Skin epidermis (tissue), 12 donors: ENCODE data around the gene HDHD3.
"Not testable (repeated sequence)": the region's sequence is repeated elsewhere in the genome, so short reads cannot be mapped to it uniquely, and the experiment has no call there.

Source experiments
- H3K27ac ChIP-seq, 21 experiments: fragments of 200-600 bp; sonication (generic) in 11 of 21; one replicate each; pipeline ENCODE4 v1.5.0; 2020; ENCODE audit warnings: mild to moderate bottlenecking in 3 of 21, inconsistent platforms in 2 of 21, moderate library complexity in 2 of 21
- H3K4me3 ChIP-seq, 7 experiments: fragments of 200-600 bp; sonication (generic) in 2 of 7; one replicate each; pipeline ENCODE4 v1.5.0; 2020; ENCODE audit warnings: inconsistent platforms in 2 of 7, mild to moderate bottlenecking in 2 of 7, moderate library complexity in 1 of 7

The HDHD3 gene

DNA sequence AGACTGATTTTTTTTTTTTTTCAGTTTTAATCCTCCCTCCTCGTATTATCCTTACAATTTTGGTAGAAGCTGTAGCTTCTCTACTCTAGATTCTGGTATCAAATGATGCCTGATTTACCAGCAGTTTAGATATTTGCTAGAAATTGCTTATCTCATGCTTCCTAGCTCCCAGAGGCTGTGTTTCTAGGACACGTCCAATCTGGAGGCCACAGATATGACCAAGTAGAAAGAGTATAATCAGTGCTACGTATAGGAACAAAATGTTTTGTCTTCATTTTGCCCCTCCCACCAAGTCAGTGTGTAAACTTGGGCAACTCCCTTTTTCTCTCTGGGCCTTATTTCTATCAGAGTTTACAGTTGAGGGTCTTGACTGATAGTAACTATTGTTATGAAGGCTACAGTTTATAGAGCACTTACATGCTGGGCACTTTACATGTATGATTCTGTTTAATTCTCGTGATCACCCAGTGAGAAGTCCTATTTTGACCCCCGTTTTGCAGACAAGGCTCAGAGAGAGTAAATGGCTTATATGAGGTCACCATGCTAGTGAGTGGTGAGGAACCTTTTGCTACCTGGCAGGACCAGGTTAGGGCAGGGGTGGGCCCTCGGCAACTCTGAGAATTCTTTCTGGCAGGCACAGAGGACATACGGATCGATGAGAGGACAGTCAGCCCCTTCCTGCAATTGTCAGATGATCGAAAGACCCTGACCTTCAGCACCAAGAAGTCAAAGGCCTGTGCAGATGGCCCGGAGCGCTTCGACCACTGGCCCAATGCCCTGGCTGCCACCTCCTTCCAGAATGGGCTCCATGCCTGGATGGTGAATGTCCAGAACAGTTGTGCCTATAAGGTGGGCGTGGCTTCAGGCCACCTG is 7.6 kb downstream of the HDHD3 start:
- no peak overlapping the region for H3K27ac ChIP-seq
- no peak overlapping the region for H3K4me3 ChIP-seq

DNA sequence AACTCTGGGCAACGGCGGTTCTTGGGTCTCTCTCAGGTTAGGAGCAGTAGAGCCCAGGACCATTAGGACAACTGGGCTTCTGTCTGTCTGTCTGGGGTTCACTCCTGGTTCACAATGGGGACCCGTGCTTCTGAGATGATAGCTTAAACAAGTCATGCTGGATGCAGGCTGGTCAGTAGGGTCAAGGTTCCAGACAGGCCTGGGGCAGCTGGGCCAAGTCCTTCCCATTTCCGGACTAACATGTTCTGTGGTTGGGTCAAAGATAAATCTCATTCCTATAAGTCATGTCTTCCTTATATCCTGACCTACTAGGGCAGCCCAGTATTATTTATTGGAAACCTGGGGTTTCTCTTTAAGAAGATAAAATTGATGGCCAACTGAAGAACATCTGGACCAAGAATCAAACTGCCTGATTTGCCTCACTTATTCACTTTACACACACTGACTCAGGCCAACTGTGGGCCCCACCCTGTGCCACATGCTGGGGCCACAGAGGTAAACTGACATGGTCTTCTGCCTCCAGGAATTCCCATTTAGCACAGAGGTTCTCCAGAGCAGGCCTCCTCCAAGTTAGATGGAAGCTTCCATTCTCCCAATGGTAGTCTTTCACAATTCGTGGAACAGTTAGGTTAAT is 8.3 kb downstream of the HDHD3 start:
- no peak overlapping the region for H3K27ac ChIP-seq

DNA sequence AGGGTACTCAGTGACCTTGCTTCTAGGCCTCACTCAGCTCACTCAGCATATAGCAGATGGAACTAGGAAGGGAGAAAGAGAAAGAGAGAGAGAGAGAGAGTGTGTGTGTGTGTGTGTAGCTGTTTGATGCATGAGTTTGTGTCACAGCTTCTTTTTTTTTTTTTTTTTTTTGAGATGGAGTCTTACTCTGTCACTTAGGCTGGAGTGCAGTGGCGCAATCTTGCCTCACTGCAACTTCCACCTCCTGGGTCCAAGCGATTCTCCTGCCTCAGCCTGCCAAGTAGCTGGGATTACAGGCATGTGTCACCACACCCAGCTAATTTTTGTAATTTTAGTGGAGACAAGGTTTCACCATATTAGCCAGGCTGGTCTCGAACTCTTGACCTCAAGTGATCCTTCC is 11.1 kb downstream of the HDHD3 start:
- H3K27ac ChIP-seq, H3K4me3 ChIP-seq: not testable (repeated sequence)

More for the DNA sequence above, 8.3 kb downstream of the HDHD3 start:
- H3K4me3 ChIP-seq: no peak overlapping the region

DNA sequence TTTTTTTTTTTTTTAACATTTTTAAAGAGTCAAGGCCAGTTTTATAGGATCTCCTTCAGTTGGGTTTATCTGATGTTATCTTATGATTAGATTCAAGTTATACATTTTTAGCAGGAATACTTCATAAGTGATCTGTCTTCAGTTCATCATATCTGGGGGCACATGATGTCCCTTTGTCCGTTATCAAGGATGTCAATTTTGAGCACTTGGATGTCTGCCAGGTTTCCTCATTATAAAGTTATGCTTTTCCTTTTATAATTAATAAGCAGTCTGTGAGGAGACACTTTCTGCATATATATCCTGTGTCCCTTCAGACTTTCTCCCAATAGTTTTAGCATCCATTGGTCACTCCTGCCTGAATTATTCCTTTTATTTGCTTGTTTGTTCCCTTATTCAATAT is 11.8 kb downstream of the HDHD3 start:
- H3K4me3 ChIP-seq: no peak overlapping the region
- no peak overlapping the region for H3K27ac ChIP-seq

DNA sequence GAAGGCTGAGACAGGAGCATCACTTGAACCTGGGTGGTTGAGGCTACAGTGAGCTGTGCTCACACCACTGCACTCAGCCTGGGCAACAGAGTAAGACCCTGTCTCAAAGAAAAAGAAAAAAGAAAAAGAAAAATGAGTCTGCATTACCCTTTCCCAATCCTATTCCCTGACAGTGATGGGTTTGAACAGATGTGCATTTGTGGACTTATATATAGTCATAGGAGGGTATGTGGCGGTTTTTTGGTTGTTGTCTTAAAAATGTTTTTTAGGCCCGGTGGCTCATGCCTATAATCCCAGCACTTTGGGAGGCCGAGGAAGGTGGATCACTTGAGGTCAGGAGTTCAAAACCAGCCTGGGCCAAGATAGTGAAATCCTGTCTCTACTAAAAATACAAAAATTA is 13.4 kb downstream of the HDHD3 start:
- H3K27ac ChIP-seq: no peak overlapping the region
- H3K4me3 ChIP-seq: no peak overlapping the region

DNA sequence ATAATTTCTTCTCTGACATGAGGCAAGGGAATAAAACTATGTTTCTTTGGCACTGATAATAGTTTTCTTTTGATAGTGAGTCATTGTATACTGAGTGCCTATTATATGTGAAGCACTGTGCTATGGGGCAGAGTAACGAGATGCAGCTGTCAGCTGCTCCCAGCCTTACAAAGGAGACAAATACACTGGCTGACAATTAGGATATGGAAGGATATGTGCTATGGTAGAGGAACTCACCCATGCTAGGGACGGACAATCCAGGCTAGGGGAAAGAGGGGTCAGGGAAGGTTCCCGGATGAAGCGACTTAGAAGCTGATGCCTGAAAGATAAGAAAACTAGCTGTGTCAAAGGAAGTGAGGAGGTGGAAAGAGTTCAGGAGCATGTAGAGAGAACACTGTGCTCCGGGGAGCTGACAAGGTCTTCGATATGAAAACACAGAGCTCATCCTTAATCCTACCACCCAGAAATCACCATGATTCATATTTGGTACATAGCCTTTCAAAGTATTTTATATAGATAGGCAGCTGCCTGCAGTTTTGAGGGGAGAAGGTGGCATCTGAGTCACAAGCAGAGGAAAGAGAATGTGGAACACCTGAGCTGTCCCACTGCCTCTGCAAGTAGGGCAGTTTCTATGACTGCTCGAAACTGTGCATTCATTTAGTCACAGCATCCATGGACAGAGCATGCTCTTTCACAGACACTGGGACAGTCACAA is 15.3 kb downstream of the HDHD3 start:
- H3K27ac ChIP-seq: no peak overlapping the region
- no peak overlapping the region for H3K4me3 ChIP-seq

DNA sequence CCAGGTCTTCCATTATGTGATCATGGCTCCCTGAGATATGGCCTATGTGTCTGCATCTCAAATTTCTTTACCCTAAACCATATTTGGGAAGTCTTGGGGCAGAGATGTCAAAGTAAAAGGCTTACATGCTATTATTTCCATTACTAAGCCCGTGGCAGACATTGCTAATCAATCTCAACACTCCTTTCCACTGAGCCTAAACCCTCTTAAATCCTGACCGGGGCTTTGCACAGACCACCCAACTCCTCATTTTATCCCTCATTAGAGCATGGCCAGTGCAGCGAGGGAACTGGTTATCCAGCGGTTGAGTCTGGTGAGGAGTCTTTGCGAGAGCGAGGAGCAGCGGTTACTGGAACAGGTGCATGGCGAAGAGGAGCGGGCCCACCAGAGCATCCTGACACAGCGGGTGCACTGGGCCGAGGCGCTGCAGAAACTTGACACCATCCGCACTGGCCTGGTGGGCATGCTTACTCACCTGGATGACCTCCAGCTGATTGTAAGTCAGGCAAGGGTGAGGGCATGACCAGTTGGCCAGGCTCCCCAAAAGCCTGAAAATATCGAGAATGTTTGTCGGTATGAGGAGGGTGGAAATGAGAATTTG is 16.4 kb downstream of the HDHD3 start:
- Histone ChIP-seq H3K27ac (no peak overlapping the region), H3K4me3 (no peak overlapping the region)

DNA sequence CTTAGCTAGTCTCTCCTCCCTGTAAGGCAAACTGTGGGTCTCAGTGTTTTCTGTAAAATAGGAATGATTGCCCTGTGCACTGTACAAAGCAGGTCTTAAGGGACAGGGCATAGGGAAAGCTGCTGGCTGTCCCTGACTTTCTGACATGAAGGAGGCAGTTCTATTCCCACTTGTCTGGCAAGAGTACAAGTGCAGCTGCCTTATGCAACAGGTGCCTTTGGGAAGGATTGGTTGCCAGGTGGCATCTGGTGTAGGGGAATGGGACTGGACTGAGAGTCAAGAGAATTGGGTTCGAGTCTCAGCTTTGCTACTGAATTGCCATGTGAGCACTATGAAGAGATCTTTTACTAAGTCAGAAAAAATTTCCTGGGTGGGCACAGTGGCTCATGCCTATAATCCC is 17.4 kb downstream of the HDHD3 start:
- Histone ChIP-seq H3K27ac (no peak overlapping the region), H3K4me3 (no peak overlapping the region)

DNA sequence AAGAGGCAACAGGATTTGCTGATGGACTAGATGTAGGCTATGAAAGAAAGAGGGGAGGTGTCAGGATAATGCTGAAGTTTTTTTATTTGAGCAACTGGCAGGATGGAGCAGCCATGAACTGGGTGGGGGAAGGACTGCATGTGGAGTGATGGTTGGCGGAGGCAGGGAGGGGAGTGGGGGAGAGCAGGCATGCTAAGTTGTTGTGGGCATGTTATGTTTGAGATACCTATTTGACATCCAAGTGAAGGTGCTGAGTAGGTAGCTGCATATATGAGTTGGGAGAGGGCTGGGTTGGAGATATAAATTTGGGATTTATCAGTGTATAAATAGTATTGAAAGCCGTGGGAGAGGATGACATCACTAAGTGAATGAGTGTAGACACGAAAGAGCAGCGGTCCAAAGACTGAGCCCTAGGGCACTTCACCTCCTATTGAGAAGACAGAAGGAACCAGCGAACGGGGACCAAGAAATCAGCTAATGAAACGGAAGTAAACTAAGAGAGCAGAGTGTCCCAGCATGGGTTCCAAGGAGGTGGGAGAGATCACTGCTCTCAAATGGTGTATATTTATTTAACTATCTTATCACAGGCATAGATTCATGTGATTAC is 20.0 kb downstream of the HDHD3 start:
- Histone ChIP-seq H3K27ac (no peak overlapping the region), H3K4me3 (no peak overlapping the region)

DNA sequence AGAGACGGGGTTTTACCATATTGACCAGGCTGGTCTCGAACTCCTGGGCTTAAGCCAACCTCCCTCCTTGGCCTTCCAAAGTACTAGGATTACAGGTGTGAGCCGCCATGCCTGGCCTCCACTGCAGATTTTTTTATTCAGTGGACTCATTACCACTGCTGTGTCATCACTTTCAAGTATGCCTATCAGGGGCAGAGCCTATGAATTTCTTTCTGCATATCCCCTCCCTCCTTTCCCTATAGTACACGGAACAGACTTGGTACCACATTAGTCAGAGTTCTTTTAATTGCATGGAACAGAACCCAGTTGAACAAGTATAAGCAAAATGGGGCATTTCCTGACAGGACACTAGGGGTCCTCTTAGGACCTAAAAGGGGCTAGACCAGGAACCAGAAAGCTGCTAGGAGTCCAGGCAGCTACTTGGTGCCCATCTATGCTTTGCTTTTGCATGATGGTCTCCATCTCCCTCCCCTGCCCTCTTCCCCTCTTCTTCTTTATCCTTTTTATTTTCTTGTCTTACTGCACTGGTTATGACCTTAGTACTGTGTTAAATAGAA is 21.7 kb downstream of the HDHD3 start:
- no peak overlapping the region for H3K27ac ChIP-seq

DNA sequence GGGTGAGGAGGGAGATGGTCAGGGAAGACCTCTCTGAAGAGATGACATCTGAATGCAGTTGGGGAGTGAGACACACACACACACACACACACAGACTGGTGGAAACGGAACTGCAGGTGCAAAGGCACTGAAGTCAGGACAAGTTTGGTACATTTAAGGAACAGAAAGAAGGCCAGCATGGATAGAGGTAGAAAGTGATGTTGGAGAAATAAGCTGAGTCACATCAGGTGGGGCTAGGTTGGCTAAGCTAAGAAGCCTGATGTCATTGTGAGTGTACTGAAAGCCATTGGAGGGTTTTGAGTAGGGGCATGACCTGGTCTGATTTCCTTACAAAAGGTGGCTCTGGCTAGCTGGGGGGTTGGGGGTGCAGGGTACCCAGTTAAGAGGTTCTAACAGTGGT is 24.4 kb downstream of the HDHD3 start:
- no peak overlapping the region for H3K27ac ChIP-seq

More for the DNA sequence above, 21.7 kb downstream of the HDHD3 start:
- H3K4me3 ChIP-seq: no peak overlapping the region

DNA sequence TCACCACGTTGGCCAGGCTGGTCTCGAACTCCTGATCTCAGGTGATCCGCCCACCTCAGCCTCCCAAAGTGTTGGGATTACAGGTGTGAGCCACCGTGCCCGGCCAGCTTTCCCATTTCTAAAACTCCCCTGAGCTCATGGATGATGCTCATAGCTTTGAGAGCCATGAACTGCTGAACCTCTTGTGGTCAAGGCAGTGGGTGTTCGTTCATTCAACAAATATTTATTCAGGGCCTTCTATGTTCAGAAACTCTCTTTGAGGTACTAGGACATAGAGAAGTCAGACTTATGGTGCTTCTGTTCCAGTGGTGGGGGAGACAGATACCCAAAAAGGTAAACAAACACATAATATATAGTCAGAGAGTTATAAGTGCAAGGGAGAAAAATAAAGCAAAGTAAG is 24.8 kb downstream of the HDHD3 start:
- Histone ChIP-seq H3K27ac (no peak overlapping the region), H3K4me3 (no peak overlapping the region)

More for the DNA sequence above, 24.4 kb downstream of the HDHD3 start:
- no peak overlapping the region for H3K4me3 ChIP-seq

DNA sequence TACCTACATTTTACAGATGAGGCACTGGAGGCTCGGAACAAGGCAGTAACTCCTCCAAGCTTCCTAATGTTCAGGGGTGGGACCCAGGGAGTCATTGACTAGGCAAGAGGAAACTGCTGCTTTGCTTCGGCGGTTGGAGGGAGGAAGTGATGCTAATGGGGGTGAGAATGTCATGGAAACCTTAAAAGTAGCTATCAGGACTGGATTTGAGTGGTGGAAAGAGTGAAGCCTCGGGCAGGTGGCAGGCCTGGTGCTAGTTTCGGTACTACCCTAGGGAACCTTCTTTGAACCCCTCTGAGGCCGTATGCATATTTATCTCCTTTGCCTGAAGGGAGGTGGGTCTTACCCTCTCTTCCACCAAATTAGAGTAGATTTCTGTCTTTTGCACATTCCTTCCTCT is 25.8 kb downstream of the HDHD3 start:
- Histone ChIP-seq H3K4me3 (no peak overlapping the region), H3K27ac (no peak overlapping the region)

DNA sequence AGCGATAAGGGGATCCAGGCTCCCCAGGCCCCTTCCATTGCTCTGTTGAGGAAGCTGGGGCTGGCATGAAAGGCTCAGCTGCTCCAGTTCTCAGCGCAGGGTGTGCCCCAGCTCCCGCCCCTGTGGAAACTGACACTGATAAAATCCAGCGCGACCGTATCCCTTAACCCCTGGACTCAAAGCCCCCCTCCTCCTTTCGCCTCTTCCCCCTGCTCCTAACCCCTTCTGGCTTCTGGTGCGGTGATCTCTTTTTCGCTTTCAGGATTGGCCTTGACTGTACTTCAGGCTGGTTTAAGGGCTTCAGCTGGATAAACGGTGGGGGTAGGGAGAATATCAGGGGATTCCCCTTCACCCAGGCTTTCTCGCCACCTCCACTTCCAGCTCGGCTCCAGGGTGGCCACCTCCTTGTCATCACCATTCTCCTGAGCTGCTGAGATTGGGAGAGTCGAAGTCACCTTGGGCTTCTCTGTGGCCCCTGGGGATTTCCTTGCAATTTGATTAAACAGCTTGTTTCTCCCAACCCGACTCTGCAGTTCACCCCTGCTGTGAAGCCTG is 26.6 kb downstream of the HDHD3 start:
- H3K27ac ChIP-seq: peak overlapping the region in 9 of 21 experiments; percentile 24 to 78 (median 65)
- H3K4me3 ChIP-seq: peak overlapping the region; percentile 28 to 59 (median 45)

DNA sequence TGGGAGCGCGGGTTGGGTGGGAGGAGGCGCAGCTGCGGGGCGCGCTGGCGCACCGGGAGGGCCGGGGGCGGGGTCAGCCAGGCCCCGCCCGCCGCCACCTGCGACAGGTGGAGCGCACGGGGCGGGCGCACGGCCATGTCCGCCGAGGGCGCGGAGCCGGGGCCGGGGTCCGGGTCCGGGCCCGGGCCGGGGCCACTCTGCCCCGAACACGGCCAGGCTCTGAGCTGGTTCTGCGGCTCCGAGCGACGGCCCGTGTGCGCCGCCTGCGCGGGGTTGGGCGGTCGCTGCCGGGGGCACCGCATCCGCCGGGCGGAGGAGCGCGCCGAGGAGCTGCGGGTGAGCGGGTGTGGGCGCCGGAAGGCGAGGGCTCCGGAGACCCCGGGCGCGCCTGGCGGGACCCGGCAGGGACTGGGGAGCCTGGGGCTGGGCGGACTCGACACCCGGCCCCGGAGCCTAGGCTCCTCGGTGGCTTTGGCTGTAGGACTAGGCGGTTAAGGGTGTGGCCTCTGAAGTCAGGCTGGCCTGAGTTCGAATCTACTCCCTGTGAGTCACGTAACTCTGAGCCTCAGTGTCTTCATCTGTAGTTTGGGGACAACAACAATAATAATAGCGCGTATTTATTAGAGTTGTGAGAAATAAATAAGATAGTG is 27.2 kb downstream of the HDHD3 start, which contains the start of gene BSPRY:
TSS of gene BSPRY (plus strand) at position 97 of the 650 bp plus-strand sequence. CDS start at position 136, 39 bp downstream.
- H3K27ac ChIP-seq: peak within 1 kb of the TSS in 12 of 21 experiments; percentile 27 to 78 (median 59)
- H3K4me3 ChIP-seq: peak within 1 kb of the TSS; percentile 28 to 59 (median 45)

DNA sequence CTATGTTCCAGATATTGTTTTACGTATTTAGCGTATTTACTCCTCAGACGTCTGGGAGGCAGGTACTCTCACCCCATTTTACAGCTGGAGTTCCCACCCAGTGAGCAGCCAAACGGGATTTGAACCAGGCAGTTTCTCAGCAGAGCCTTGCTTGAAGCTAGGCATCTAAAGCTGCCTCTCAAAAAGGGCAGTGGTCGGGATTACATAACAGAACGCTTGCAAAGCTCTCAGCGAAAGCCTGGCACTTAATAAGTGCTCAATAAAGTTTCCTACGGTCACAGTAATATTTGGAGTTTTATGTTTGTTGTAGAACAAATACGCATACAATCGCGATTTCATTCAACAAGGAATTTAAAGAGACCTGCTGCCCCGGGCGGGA is 27.7 kb downstream of the HDHD3 start:
- H3K27ac ChIP-seq: no peak overlapping the region
- H3K4me3 ChIP-seq: peak overlapping the region in 5 of 7 experiments; percentile 41 to 59 (median 50)

DNA sequence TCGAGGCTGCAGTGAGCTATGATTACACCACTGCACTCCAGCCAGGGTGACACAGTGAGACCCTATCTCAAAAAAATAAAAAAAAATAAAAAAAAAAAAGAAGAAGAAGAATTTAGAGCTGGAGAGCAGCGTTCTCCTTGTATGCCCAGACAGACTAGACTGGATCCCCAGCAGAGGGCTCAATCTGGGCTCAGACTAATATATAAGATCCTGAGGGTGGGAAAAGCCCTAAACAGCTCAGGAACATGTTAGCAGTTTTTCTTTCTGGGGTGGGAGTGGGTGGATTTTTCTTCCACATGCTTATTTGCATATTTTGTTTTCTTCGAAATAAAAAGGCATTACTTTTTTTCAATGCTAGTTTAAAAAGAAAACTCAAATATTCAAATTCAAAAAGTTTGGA is 28.3 kb downstream of the HDHD3 start:
- H3K27ac ChIP-seq: no peak overlapping the region

DNA sequence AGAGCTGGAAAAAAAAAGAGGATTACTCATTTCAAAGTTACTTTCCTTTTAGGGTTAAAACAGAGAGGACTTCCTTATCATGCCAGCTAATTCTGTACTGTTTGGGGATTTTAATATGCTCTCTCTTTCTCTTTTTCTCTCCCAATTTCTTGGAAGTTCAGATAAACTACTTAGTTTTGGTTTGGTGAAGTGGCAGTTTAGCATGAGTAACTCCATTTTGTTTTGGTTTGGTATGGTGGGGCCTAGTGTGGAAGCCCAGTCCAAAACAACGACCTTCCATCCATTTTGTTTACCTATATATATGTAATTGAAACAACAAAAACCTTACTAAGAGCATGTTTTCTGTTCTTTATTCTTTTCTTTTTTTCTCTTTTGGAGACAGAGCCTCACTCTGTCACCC is 31.1 kb downstream of the HDHD3 start:
- H3K27ac ChIP-seq: peak overlapping the region in 1 of 21 experiments; percentile 23
- no peak overlapping the region for H3K4me3 ChIP-seq

More for the DNA sequence above, 28.3 kb downstream of the HDHD3 start:
- H3K4me3 ChIP-seq: no peak overlapping the region
